Stimulated activated CD4-positive, alpha-beta T cell treated with anti-CD3 and anti-CD28 coated beads, Interleukin-12 subunit alpha, Interleukin-12 subunit beta, amount 100 ng/mL, for 4 hours (primary cell): ENCODE measurements around the gene CYB561A3.

ENCODE experiments used
- DNase-seq: peaks from one replicate; pipeline ENCODE4 v3.0.0-alpha.2; 2020

The CYB561A3 gene

DNA sequence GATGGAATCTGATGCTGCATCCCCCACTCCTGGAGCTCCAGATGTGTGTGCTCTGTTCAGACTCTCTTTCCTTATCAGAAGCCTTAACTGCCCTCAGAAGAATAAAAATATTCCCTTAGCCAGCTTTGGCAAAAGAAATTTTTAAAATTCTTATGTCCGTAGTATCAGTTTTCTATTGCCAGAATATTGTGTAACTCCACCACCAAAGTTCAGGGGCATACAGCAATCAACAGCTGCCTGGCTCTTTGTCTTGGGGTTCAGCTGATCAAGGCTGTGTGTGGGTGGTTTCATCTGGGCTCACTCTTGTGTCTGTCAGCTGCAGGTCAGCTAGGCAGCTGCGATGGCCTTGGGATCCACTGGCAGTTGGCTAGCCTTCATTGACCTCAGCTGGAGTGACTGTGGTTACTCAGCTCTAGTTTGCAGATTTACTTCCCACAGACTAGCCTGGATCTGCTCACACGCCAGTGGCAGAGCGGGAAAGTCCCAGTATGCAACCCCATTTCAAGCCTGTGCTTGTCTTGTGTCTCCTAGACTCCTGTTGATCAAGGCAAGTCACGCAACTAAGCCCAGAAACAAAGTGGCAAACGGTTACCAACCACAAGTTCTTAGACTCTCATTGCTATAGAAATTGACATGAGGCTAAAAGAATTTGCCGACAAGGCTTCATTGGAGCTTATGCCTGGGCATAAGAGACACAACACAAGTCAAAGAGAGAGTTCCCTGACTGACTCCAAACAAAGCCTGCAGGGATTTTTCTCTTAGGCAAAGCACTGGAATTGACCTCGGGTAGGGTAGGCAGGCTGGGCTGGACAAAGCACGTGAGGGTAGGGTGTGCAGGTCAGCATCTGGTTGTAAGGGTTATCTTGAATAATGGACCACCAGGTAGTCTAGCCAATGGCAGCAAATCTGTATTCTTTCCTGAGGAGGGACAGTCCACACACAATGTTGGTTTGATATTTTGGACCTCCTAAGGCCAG lies 8.0 kb upstream of the CYB561A3 start:
- DNase-seq, result no peak

DNA sequence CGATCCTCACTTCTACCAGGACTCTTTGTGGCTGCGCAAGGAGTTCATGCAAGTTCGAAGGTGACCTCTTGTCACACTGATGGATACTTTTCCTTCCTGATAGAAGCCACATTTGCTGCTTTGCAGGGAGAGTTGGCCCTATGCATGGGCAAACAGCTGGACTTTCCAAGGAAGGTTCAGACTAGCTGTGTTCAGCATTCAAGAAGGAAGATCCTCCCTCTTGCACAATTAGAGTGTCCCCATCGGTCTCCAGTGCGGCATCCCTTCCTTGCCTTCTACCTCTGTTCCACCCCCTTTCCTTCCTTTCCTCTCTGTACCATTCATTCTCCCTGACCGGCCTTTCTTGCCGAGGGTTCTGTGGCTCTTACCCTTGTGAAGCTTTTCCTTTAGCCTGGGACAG lies 7.0 kb upstream of the CYB561A3 start:
- DNase-seq, result no peak

DNA sequence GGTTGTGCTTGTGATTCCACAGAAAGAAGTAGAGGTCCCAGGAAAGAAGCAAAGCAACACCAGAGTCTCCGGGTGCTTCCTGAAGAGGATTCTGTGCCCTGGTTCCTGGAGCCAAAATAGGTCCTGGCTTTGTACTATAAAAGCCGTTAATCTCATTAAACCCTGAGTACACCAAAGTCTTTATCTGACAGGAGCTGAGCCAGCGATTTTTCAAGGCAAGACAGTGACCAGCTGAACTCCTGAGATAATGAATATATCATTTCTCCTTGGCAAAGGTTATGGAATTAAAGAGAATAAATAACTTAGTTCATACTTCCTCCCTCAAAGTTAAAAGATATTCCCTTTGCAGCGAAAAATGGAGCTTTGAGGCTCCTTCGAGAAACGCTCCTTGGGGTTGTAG lies 5.7 kb upstream of the CYB561A3 start:
- no peak for DNase-seq

DNA sequence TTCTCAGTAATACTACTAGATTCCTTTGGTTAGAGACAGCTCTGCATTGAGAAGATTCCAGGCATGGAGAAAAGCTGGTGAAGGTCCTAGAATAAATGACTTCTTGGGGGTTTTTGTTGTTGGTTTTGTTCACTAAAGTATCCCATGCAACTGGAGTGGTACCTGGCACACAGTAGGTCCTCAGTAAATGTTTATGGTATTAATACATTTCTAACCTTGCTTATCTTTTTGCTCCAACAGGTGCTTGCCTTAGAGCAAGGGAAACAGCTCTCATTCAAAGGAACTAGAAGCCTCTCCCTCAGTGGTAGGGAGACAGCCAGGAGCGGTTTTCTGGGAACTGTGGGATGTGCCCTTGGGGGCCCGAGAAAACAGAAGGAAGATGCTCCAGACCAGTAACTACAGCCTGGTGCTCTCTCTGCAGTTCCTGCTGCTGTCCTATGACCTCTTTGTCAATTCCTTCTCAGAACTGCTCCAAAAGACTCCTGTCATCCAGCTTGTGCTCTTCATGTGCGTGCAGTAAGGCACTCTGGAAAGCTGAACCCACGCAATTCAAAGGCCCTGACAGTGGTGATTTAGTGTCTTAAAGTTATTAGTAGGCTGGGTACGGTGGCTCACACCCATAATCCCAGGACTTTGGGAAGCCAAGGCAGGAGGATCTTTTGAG lies 2.5 kb upstream of the CYB561A3 start:
- no peak for DNase-seq

DNA sequence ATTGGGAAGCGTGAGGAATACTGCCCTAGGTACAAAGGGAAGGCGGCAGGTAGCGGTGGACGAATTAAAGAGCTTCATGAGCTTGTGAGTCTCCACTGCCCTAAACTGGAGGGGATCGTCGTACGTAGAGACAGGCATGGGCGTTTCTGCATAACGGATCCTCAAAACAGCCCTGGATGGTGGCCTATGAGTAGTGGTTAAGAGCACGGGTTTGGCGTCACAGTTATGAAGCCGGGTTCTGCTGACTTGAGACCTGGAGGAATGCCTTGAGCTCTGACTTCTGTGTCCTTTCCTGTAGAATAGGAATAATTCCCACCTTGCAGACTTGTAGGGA lies 827 bp upstream of the CYB561A3 start:
- peak; percentile 8 for DNase-seq

DNA sequence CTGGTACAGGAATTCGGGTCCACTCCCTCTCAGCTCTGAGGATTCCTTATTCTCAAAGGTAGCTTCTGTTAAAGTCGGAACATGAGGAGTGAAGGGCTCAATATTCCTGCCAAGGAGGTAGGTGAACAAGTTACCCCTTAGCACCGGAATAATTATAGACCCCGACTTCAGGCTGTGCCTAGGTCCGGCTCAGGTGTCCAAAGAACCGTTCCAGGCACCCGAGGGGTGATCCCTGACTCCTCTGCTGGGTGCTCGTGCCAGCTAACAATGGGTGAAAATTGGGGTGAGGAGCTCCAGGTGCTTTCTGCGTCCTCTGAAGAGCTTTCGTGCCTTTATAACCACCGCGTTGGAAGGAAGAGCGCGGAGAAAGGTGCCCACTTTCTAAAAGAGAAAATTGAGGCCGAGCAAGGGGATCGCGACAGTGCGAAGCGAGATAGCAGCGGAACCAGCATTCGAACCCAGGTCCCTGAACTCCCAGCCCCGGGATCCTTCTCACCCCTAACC lies 393 bp downstream of the CYB561A3 start:
- DNase-seq, result no peak

DNA sequence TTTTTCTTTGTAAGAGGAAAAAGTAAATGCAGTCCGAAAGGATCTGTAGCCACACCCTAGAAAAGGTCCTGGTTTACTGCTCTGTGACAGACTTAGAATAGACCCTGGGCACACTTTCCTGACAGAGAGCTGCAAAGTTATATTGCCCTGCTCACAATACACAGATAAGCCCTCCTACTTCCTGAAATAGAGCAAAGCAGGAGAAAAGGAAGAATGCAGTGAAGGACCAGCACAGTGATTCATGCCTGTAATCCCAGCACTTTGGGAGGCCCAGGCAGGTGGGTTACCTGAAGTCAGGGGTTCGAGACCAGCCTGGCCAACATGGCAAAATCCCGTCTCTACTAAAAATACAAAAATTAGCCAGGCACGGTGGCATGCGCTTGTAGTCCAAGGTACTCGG lies 2.2 kb downstream of the CYB561A3 start:
- DNase-seq, result no peak

DNA sequence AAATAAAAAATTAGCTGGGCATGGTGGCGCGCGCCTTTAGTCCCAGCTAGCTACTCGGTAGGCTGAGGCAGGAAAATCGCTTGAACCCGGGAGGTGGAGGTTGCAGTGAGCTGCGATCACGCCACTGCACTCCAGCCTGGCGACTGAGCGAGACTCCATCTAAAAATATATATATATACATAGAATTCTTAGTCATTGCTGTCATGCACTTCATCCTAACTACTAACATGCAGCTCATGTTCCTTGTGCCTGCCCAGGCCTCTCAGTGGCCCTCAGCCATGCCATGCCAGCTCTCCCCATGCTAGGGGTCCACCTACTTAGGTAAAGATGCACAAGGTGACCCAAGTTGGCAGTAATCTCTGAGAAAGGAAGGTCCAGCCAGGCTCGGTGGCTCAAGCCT lies 3.1 kb downstream of the CYB561A3 start:
- DNase-seq, result no peak

DNA sequence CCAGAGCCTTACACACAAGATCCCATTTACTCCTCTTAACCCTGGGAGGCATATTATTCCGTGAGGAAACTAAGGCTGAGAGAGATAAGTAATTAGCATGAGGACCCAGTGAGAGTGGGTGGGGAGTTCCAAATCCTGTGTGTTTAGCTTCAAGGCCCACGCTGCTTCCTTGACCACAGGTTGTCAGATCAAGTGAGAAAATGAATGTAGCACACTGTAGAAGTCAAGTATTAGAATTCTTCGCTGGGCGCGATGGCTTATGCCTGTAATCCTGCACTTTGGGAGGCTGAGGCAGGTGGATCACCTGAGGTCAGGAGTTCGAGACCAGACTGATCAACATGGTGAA lies 3.8 kb downstream of the CYB561A3 start:
- DNase-seq, result no peak

DNA sequence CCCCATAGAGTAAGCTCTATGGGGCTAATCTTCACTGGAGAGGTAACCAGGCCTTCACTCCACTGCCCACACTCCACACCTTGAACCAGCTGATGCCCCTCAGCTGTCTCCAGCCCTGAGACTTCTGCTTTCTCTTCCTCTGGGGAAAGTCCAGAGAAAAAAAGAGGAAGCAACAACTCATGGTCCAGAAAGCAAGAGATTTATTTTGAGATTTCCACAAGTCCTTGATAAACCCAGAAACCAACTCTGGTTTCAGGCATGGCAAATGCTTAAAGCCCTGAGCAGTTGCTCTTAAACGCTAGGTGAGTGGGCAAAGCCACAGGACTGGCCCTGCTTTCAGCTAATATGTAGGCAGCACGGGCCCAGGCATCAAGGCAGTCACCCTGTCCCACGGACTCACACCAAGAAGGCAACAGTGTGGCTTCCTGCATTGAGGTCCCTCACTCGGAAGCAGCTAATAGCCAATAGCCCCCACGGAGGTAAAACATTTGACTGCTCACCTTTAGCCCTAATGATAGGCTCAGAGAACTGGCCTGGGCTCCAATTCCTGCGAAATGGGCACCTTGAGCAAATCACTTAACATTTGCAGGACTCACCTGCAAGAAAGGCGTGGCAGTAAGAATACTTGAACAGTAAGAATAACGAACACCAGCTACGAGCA lies 4.3 kb downstream of the CYB561A3 start:
- DNase-seq, result no peak

DNA sequence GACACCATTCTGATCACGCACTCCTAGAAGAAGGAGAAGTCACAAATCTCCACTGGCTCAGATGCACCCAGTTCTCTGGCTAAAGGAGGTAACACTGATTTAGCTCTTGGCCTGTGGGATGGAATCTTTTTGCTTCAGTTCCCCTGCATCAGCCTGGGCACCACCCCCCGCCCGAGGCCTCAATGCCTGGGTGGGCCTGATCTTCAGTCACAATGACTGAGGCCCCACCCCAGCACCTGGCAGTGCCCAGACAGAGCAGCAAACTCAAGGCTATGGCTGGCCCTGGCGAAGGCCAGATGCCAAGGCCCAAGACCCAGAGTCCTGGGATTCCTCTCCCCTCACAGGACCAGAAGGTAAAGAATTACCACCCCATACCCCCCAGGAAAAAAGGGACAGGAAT lies 5.0 kb downstream of the CYB561A3 start:
- DNase-seq, result no peak

DNA sequence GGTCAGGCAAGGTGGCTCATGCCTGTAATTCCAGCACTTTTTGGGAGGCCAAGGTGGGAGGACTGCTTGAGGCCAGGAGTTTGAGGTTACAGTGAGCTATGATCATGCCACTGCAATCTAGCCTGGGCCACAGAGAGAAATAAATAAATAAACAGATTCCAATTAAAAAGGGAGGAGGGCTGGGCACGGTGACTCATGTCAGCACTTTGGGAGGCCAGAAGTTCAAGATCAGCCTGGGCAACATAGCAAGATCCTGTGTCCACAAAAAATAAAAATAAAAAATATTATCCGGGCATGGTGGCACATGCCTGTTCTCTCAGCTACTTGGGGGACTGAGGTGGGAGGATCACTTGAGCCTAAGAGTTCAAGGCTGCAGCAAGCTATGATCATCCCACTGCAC lies 7.5 kb downstream of the CYB561A3 start:
- no peak for DNase-seq

DNA sequence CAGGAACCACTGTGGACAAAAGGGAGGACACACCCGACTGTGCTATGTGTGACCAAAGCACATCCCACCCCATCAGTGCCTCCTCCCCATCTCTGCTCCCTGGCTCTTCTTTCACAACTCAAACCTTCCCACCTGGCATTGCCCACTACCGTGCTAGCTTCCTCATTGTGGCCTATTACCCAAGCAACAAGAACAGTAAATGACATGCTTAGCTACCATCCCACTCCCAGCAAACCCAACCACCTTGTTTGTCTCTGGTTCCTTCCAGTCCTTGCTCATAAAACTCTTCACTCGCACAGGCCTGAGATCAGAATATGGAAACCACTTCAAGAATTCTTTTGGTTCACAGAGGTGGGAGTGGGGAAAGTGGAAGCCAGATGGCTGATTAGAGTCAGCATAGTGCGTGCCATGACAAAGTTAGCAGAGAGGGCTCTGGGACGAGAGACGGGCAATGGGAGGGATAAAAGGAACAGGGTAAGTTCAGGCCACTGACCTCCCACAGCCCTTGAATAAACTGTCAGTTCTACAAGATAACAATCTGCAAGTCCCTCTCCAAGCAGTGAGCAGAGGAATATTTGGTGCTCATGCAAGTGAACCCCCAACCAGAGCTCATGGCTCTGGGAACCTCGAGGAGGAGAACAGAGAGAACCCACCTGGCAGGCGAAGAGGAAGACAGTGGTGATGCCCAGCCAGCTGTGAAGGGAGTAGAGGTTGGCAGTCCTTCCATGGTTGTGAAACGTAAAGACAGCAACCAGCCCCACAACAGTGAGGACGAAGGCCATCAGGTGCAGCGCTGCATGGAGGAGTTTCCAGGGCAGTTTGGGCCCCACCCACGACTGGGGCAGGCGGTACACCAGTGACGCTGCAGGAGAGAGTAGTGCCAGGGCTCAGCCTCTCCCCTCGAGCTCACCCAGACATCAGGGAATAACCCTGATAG lies 8.3 kb downstream of the CYB561A3 start:
- no peak for DNase-seq

DNA sequence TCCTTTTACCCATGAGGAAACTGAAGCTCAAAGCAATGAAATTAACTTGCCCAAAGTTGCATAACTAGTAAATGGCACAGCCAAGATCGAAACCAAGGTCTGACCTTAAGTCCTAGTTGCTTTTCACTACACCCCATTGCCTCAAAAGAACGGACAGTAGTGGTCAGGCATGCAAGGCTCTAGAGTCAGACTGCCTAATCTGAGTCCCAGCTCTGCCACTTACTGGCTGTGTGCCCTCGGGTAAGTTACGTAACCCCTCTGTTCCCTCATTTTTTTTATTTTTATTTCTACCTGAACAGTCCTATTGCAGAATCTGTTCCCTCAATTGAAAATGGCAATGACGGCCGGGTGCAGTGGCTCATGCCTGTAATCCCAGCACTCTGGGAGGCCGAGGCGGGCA lies 9.6 kb downstream of the CYB561A3 start:
- DNase-seq, result no peak

DNA sequence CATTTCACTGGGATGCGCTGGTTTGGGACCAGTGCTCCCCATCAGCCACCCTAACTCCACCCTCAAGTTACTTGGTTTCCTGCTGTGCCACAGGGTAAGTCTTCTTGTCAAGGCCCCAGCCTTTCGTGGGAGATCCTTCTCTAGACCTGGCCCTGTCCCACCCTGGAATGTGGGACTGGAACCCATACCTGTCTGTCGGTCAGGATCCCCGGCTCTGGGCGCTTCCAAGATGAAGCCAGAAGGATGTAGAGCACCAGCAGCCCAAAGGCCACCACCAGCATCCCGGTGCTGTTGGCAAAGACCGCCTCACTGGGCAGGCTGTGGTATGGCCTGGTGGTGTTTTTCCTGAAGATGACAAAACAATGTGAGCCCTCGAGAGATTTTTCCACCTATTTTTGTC lies 10.9 kb downstream of the CYB561A3 start:
- DNase-seq, result no peak

DNA sequence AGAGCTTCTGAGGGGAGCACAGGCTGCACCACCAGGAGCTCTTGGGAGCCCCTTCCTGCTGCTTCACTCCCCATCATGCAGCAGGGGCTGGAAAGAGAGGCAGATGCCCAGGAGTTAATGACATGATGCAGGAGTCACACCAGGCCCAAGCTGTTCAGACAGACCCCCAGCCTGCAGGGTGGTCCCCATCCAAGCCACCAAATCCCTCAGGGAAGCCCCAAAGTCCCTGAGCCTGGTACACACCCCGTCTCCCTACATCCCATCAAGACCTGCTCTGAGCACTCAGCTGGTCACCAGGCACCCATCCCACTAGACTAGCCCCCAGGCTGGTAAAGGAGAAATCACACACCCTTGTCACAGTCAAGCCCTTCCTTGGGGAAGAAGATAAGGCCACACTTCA lies 11.3 kb downstream of the CYB561A3 start:
- no peak for DNase-seq

DNA sequence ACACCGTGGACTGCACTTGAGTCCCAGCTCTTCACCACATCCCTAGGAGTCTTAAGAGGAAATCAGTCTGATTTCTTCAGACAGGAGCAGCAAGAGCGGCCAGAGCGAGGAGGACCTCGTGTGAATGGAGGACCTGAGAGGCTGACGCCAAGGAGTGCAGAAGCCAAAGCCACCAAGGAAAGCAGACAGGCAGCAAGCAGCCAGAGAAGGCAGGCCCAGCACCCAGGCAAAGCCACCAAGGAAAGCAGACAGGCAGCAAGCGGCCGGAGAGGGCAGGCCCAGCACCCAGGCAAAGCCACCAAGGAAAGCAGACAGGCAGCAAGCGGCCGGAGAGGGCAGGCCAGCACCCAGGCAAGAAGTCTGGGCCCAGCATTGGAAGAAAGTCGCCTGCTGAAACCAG lies 11.8 kb downstream of the CYB561A3 start:
- no peak for DNase-seq

DNA sequence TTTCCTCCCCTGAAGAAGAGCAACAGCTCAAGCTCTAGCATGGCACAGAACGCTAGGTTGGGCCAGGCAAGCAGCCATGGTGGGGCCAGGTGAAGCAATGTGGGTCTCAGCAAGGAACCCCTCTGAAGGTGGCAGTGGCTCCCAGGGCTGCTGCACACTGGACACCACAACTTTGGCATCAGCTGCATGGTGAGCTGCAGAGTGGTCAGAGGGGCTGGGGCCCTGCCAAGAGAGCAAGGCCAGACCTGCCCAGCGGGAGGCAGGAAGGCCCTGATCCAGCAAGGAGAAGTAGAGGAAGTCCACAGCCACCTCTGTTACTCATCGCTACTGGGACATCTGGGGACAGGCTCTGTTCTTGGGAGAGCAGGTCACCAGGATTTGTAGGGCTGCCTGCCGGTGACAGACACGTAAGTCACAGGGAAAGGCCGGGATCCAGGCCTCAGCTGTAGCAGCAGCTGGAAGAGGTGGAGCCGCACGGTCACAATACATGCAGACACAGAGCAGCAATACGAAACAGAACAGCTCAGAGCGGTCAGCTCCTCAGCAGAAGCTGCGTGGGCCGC lies 12.4 kb downstream of the CYB561A3 start:
- no peak for DNase-seq

DNA sequence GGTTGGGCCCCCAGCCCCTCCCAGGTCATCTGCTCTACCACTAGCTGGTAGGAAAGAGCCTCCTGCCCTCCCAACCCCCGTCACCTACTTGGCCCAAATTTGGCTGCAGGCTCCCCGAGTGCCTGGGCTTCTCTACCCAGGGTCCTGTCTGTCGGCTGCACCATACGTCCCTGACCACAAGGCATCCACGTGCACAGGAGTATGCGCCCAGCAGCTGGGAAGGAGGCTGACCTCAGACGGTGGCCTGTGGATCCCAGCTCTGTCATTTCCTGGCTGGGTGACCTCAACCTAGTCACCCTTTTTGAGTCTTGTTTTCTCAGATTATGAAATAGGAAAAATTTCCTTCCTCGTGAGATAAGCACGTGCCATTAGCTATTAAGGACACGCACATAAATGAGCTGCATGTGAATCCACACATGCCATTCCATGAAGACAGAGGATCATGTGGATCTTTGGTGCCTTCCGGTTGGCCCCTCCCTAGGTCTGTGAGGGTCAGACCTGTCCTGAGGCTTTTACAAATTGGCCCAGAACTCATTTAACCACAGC lies 13.7 kb downstream of the CYB561A3 start:
- no peak for DNase-seq

DNA sequence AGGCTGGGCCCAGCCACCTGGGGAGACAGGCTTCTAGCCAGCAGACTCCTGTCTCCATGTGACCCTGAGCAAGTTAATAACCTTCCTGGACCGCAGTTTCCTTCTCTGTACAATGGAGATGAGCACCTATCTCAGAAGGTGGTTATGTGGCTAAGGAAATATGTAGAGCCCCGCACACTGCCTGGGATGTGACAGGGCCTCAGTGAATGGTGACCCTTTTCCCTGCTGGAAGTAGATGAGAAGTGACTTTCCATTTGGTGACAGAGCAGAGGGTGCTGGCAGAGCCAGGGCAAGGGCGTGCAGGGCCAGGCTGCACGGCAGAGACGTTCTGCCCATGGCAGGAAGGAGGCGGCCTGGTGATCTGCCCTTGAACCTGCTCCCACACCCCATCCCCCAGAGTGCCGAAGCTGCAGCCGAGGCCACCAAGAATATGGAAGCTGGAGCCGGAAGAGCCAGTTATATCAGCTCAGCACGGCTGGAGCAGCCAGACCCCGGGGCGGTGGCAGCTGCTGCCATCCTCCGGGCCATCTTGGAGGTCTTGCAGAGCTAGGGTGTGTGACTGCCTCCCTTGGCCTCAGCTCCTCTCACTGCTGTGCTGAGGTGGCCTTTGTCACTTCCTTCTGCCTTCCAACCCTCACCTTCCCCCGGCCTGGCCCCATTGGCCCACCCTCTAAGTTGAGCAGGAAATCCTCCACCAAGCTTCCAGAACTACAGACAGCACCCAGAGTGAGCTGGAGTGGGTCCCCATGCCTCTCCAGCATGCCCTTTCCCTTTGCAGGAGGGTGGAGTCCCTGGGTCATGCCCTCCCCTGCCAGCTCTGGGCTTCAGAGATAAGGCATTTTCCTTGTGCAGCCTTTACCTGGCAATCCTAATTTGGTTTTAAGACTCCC lies 15.5 kb downstream of the CYB561A3 start:
- no peak for DNase-seq

DNA sequence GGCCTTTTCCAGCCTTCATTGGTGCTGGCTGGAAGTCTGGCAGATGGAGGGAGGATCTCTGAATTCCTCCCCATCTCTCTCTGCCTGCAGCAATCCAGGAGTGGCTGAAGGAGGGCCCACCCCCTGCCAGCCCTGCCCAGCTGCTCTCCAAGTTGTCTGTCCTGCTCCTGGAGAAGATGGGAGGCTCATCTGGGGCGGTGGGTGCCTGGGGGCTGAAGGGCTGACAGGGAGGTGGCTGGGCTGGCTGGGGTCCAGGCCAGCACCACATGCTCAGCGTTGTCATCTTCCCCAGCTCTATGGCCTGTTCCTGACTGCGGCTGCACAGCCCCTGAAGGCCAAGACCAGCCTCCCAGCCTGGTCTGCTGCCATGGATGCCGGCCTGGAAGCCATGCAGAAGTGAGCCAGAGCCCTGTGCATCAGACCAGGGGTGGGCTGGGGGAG lies 16.5 kb downstream of the CYB561A3 start:
- no peak for DNase-seq
